PC-9 (cell line): ENCODE measurements around the gene PLXNC1. TPM values are rescaled to one million over a fixed set of nuclear protein-coding genes. Genes with fewer than 3 reads are reported as not detected.

Source experiments
- BruUV-seq: library from RNA; stranded (reverse); fragments of 400-500 nt; replicated peaks from 2 replicates; lab custom pipeline; 2021; lab: Mats Ljungman, UMichigan
- CTCF ChIA-PET: fragments of 300-600 bp; sonication (Branson Sonifier 250); formaldehyde crosslinking; loops from one replicate; lab custom pipeline; 2022; ENCODE audit warnings: antibody characterized with exemption; lab: Charles Lee
- POLR2A ChIA-PET: fragments of 300-600 bp; sonication (Branson Sonifier 250); formaldehyde crosslinking; loops from one replicate; lab custom pipeline; 2022; ENCODE audit warnings: antibody characterized with exemption; ENCODE audit not compliant: unreplicated experiment; lab: Charles Lee
- DNase-seq, 2 experiments: peaks; one replicate each; pipeline versions ENCODE4 v3.0.0 to v3.0.0-alpha.2; 2015 to 2022; ENCODE audit warnings: mixed read lengths in 1 of 2
- H2AFZ ChIP-seq: fragments of 200-600 bp; sonication (generic); 2 replicates; pipeline ENCODE4 v1.8.1; 2017; ENCODE audit warnings: antibody characterized with exemption
- H3F3A ChIP-seq: fragments of 200-600 bp; sonication (generic); 2 replicates; pipeline ENCODE4 v1.8.1; 2017; ENCODE audit warnings: antibody characterized with exemption, mild to moderate bottlenecking, low read depth; ENCODE audit not compliant: insufficient read depth
- H3K27ac ChIP-seq: fragments of 200-600 bp; sonication (generic); 2 replicates; pipeline ENCODE4 v1.6.1; 2016; ENCODE audit warnings: mixed run types
- H3K27me3 ChIP-seq: fragments of 200-600 bp; sonication (generic); 2 replicates; pipeline ENCODE4 v1.6.1; 2016; ENCODE audit warnings: low read depth, mixed run types; ENCODE audit not compliant: insufficient read depth
- H3K36me3 ChIP-seq: fragments of 200-600 bp; sonication (generic); 2 replicates; pipeline ENCODE4 v1.6.1; 2016; ENCODE audit warnings: low read depth, mixed run types
- H3K4me1 ChIP-seq: fragments of 200-600 bp; sonication (generic); replicated peaks from 2 replicates; pipeline ENCODE4 v1.6.1; 2016; ENCODE audit warnings: mixed run types; ENCODE audit not compliant: insufficient read depth
- H3K4me2 ChIP-seq: fragments of 200-600 bp; sonication (generic); 2 replicates; pipeline ENCODE4 v1.6.1; 2017; ENCODE audit warnings: mixed run types
- H3K4me3 ChIP-seq: fragments of 200-600 bp; sonication (generic); 2 replicates; pipeline ENCODE4 v1.6.1; 2016; ENCODE audit warnings: mixed run types
- H3K79me2 ChIP-seq: fragments of 200-600 bp; sonication (generic); 2 replicates; pipeline ENCODE4 v1.6.1; 2017; ENCODE audit warnings: low read depth, mixed run types
- H3K9me2 ChIP-seq: fragments of 200-600 bp; sonication (generic); 2 replicates; pipeline ENCODE4 v1.8.1; 2017; ENCODE audit warnings: mild to moderate bottlenecking; ENCODE audit not compliant: insufficient read depth
- H3K9me3 ChIP-seq: fragments of 200-600 bp; sonication (generic); 2 replicates; pipeline ENCODE4 v1.8.1; 2016; ENCODE audit warnings: low read depth; ENCODE audit not compliant: insufficient read depth
- H4K20me1 ChIP-seq: fragments of 200-600 bp; sonication (generic); 2 replicates; pipeline ENCODE4 v1.8.1; 2017; ENCODE audit not compliant: insufficient read depth
- CTCF ChIP-seq: fragments of 200-600 bp; sonication (generic); conservative IDR thresholded peaks from 2 replicates; pipeline ENCODE4 v1.6.1; 2017; ENCODE audit warnings: mixed run types, antibody characterized with exemption, mild to moderate bottlenecking, moderate library complexity
- EZH2 ChIP-seq: fragments of 200-600 bp; sonication (generic); IDR thresholded peaks from 2 replicates; pipeline ENCODE4 v1.8.0; 2017; ENCODE audit warnings: antibody characterized with exemption, low read depth
- intact Hi-C: fragments of 100-400 bp; cut with micrococcal nuclease; formaldehyde crosslinking; loops from one replicate; pipeline ENCODE4 v1.10.0; 2022; ENCODE audit not compliant: unreplicated experiment
- total RNA-seq: library from RNA; stranded (reverse); gene quantifications from 2 replicates; pipeline ENCODE4 v1.2.3, GENCODE V29; 2021

Gene PLXNC1
- total RNA-seq, 1 experiment from 2014 or later, result 2.3 TPM

- peaks cover 63% of the 10 kb centered on the region for H3K27me3 ChIP-seq
Measured at GRCh38 chr12:94157181-94157580, 8.8 kb downstream of the PLXNC1 start.

DNA sequence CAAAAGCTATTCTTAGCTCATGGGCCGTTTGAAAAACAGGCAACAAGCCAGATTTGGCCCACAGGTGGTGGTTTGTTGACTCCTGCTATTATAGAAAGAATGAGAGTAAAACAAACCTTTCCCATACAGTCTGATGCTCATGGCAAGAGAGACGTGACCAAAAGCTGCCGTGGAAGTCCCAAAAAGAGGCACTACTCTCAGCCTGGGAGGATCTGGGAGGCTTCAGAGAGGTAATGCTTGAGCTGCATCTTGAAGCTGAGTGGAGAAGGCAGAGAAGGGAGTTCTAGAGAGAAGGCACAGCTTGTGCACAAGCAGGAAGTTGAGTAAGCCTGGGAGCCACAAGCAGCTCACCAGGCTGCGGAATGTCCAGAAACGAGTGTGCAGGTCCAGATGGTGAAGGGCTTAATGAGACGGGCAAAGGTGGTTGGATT is 9.6 kb downstream of the PLXNC1 start:
- DNase-seq, result no peak
- no peak for TF ChIP-seq CTCF
- TF ChIP-seq EZH2, result no peak
- Histone ChIP-seq H3K4me2 (no peak overlapping the region), H3K4me3 (no peak overlapping the region), H3K36me3 (no peaks in the 10 kb centered on the region), H4K20me1 (no peaks in the 10 kb centered on the region), H3K27me3 (peaks cover 64% of the 10 kb centered on the region), H3K9me3 (no peaks in the 10 kb centered on the region), H3K79me2 (no peaks in the 10 kb centered on the region), H3K4me1 (no peaks in the 10 kb centered on the region), H3K27ac (no peak overlapping the region), H3K9me2 (no peaks in the 10 kb centered on the region), H2AFZ (no peak overlapping the region), H3F3A (no peaks in the 10 kb centered on the region)
- intact Hi-C loops, result no loop called here
- no TSS peak for BruUV-seq
- CTCF ChIA-PET, result no interaction called here
- POLR2A ChIA-PET, result no interaction called here

More at GRCh38 chr12:94157181-94157580, 8.8 kb downstream of the PLXNC1 start:
- no peaks in the 10 kb centered on the region for H3K79me2 ChIP-seq
- no peaks in the 10 kb centered on the region for H3K36me3 ChIP-seq
- no peak for DNase-seq
- BruUV-seq, result no TSS peak
- no peaks in the 10 kb centered on the region for H3K9me3 ChIP-seq
- H3K4me3 ChIP-seq, result no peak overlapping the region
- H3F3A ChIP-seq, result no peaks in the 10 kb centered on the region
- intact Hi-C loops, result no loop called here
- no peaks in the 10 kb centered on the region for H4K20me1 ChIP-seq
- no peak overlapping the region for H3K27ac ChIP-seq
- TF ChIP-seq EZH2 (no peak), CTCF (no peak)
- no peaks in the 10 kb centered on the region for H3K4me1 ChIP-seq
- ChIA-PET POLR2A (no interaction called here), CTCF (no interaction called here)
- no peak overlapping the region for H3K4me2 ChIP-seq
- no peaks in the 10 kb centered on the region for H3K9me2 ChIP-seq
- H2AFZ ChIP-seq, result no peak overlapping the region

DNA sequence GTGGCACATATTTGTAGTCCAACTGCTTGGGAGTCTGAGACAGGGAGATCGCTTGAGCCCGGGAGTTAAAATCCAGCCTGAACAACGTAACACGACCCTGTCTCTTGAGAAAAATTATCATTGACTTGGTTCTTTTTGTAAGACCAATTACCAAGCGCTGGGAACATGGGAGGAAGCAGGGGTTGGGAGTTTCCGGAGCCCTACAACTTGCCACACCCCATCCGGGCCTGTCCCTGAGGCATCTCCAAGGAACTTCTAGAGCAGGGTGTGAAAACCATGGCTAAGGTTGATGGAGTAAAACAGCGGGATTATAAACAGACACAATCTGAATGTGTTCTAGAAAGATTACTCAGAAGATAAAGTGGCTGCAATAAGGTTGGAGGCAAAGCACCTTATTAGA is 10.3 kb downstream of the PLXNC1 start:
- H3K4me2 ChIP-seq, result no peak overlapping the region
- no peak overlapping the region for H3K27ac ChIP-seq
- no TSS peak for BruUV-seq
- H3K9me3 ChIP-seq, result no peaks in the 10 kb centered on the region
- no peak overlapping the region for H2AFZ ChIP-seq
- no peaks in the 10 kb centered on the region for H3K9me2 ChIP-seq
- H3K36me3 ChIP-seq, result no peaks in the 10 kb centered on the region
- intact Hi-C loops, result no loop called here
- H3F3A ChIP-seq, result no peaks in the 10 kb centered on the region
- H3K4me3 ChIP-seq, result no peak overlapping the region
- TF ChIP-seq CTCF (no peak), EZH2 (no peak)
- no peaks in the 10 kb centered on the region for H3K4me1 ChIP-seq
- no peaks in the 10 kb centered on the region for H4K20me1 ChIP-seq
- no peaks in the 10 kb centered on the region for H3K79me2 ChIP-seq
- ChIA-PET CTCF (no interaction called here), POLR2A (interaction anchor here (0.6 kb wide), 1 partner anchor 7 kb away, joined by 7 read pairs; no protein-coding TSS in a partner anchor)
- no peak for DNase-seq
- peaks cover 64% of the 10 kb centered on the region for H3K27me3 ChIP-seq
